OCI-LY7 (cell line): ENCODE results near the gene NXPH3. TPM values are rescaled to one million over a fixed set of nuclear protein-coding genes. Genes with fewer than 3 reads are reported as not detected.

Source experiments
- BruUV-seq: library from RNA; stranded (reverse); fragments of 400-500 nt; replicated peaks from 2 replicates; lab custom pipeline; 2021; lab: Mats Ljungman, UMichigan
- CTCF ChIA-PET: fragments of 300-600 bp; sonication (Branson Sonifier 250); formaldehyde crosslinking; loops from one replicate; lab custom pipeline; 2022; ENCODE audit warnings: antibody characterized with exemption; ENCODE audit not compliant: unreplicated experiment; lab: Charles Lee
- POLR2A ChIA-PET: fragments of 300-600 bp; sonication (Branson Sonifier 250); formaldehyde crosslinking; loops from one replicate; lab custom pipeline; 2022; ENCODE audit warnings: antibody characterized with exemption; lab: Charles Lee
- DNase-seq: peaks from one replicate; pipeline ENCODE4 v3.0.0-alpha.2; 2015; ENCODE audit warnings: low spot score
- H2AFZ ChIP-seq: fragments of 200-600 bp; sonication (generic), shearing (Covaris generic); 2 replicates; pipeline ENCODE4 v1.6.1; 2014; ENCODE audit warnings: mild to moderate bottlenecking, antibody characterized with exemption, low read length, moderate library complexity
- H3K27ac ChIP-seq: fragments of 200-600 bp; sonication (generic); 2 replicates; pipeline ENCODE4 v1.5.1; 2014; ENCODE audit warnings: mixed run types, low read depth, mild to moderate bottlenecking, moderate library complexity, low read length, inconsistent platforms; ENCODE audit not compliant: poor library complexity, severe bottlenecking
- H3K36me3 ChIP-seq: fragments of 200-600 bp; sonication (generic); 2 replicates; pipeline ENCODE4 v1.6.1; 2014; ENCODE audit warnings: mild to moderate bottlenecking, antibody characterized with exemption, low read length, moderate library complexity, mixed read lengths; ENCODE audit not compliant: insufficient read depth
- H3K4me1 ChIP-seq: fragments of 200-600 bp; sonication (generic); 2 replicates; pipeline ENCODE4 v1.5.1; 2014; ENCODE audit warnings: mild to moderate bottlenecking, low read length; ENCODE audit not compliant: insufficient read depth, poor library complexity, severe bottlenecking
- H3K4me2 ChIP-seq: fragments of 200-600 bp; sonication (generic); 2 replicates; pipeline ENCODE4 v1.6.1; 2014; ENCODE audit warnings: mild to moderate bottlenecking, low read length
- H3K4me3 ChIP-seq: fragments of 200-600 bp; sonication (generic); 2 replicates; pipeline ENCODE4 v1.5.1; 2014; ENCODE audit warnings: mild to moderate bottlenecking, low read depth, low read length; ENCODE audit not compliant: poor library complexity, severe bottlenecking
- H3K79me2 ChIP-seq: fragments of 200-600 bp; sonication (generic); 2 replicates; pipeline ENCODE4 v1.6.1; 2016; ENCODE audit warnings: low read depth, mild to moderate bottlenecking, low read length, moderate library complexity, mixed read lengths; ENCODE audit not compliant: insufficient read depth
- H3K9me2 ChIP-seq: fragments of 200-600 bp; sonication (generic); 2 replicates; pipeline ENCODE4 v1.6.1; 2016; ENCODE audit warnings: mild to moderate bottlenecking, low read length, mixed read lengths; ENCODE audit not compliant: insufficient read depth
- H3K9me3 ChIP-seq: fragments of 200-600 bp; sonication (generic); 2 replicates; pipeline ENCODE4 v1.6.1; 2014; ENCODE audit warnings: mild to moderate bottlenecking, mixed run types, low read length, mixed read lengths
- H4K20me1 ChIP-seq: fragments of 200-600 bp; sonication (generic); 2 replicates; pipeline ENCODE4 v1.6.1; 2014; ENCODE audit warnings: mild to moderate bottlenecking, antibody characterized with exemption, low read length, moderate library complexity, mixed read lengths; ENCODE audit not compliant: insufficient read depth
- EZH2phosphoT487 ChIP-seq: fragments of 200-600 bp; sonication (generic); IDR thresholded peaks from 2 replicates; pipeline ENCODE4 v1.6.1; 2018; ENCODE audit warnings: low read depth, borderline replicate concordance, mild to moderate bottlenecking, mixed run types, antibody characterized with exemption, low read length, moderate library complexity, mixed read lengths
- intact Hi-C: fragments of 100-400 bp; cut with micrococcal nuclease; formaldehyde crosslinking; loops from one replicate; pipeline ENCODE4 v1.10.0; 2022; ENCODE audit not compliant: unreplicated experiment
- total RNA-seq, 2 experiments: library from RNA; depleted of rRNA in 1 of 2; stranded (reverse); fragments of >200 nt in 1 of 2; shearing (Covaris generic) in 1 of 2; gene quantifications; 2 replicates each; pipeline ENCODE4 v1.2.3, GENCODE V29; 2014 to 2022
- TF ChIP-seq, protein P1 (sequence below): fragments of 200-600 bp; sonication (generic); conservative IDR thresholded peaks from 2 replicates; pipeline ENCODE4 v1.5.1; 2014; ENCODE audit warnings: mild to moderate bottlenecking, antibody characterized with exemption, low read length, moderate library complexity, mixed read lengths

The NXPH3 gene
- total RNA-seq, 2 experiments from 2014 or later: not detected

DNA sequence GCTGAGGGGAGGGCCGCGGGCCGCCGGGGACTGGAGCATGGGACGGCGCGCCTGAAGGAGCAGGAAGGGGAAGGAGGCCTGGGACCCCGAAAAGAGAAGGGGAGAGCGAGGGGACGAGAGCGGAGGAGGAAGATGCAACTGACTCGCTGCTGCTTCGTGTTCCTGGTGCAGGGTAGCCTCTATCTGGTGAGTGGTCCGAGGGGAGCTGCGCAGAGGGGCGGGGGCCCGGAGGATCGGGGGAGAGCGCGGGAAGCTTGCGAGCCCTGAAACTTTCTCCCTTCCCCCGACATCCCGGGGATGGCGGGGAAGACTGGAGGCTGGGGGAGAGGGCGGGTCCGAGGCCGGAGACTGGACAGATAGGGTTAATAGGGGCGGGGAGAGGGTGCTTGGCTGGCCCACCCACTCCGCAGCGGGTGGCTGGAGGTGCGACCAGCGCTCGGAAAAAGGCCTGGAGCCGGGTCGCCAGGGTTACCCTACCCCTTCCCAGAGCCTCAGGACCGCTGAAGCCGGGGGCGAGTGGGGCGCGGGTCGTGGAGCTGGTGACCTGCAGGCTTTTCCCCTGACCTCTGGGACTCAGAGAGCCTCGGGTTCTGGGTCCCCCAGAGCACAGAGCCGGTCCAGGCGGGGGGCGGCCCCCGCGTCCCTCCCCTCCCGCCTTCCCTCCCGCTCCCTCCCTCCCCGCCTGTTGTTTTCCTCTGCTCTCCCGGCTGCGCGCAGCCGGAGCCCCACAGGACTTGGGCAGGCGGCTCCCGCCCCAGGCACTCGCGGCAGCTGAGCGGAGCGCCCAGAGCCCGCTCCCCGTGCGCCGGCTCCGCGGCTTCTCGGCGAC lies 631 bp downstream of the NXPH3 start:
- ChIA-PET POLR2A (no interaction called here), CTCF (no interaction called here)
- Histone ChIP-seq H3K9me3 (no peaks in the 10 kb centered on the region), H3K9me2 (no peaks in the 10 kb centered on the region), H3K79me2 (no peaks in the 10 kb centered on the region), H3K4me1 (peaks cover 10% of the 10 kb centered on the region), H4K20me1 (no peaks in the 10 kb centered on the region), H3K36me3 (no peaks in the 10 kb centered on the region), H3K27ac (no peak overlapping the region), H3K4me3 (peak overlapping the region; percentile 14), H2AFZ (no peak overlapping the region), H3K4me2 (peak overlapping the region; percentile 43; the same call in 1 of the 2 replicates)
- intact Hi-C loops: no loop called here
- no peak for DNase-seq
- no TSS peak for BruUV-seq
- TF ChIP-seq, protein P1, sequence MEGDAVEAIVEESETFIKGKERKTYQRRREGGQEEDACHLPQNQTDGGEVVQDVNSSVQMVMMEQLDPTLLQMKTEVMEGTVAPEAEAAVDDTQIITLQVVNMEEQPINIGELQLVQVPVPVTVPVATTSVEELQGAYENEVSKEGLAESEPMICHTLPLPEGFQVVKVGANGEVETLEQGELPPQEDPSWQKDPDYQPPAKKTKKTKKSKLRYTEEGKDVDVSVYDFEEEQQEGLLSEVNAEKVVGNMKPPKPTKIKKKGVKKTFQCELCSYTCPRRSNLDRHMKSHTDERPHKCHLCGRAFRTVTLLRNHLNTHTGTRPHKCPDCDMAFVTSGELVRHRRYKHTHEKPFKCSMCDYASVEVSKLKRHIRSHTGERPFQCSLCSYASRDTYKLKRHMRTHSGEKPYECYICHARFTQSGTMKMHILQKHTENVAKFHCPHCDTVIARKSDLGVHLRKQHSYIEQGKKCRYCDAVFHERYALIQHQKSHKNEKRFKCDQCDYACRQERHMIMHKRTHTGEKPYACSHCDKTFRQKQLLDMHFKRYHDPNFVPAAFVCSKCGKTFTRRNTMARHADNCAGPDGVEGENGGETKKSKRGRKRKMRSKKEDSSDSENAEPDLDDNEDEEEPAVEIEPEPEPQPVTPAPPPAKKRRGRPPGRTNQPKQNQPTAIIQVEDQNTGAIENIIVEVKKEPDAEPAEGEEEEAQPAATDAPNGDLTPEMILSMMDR: no peak
- TF ChIP-seq EZH2phosphoT487: peak; percentile 89

DNA sequence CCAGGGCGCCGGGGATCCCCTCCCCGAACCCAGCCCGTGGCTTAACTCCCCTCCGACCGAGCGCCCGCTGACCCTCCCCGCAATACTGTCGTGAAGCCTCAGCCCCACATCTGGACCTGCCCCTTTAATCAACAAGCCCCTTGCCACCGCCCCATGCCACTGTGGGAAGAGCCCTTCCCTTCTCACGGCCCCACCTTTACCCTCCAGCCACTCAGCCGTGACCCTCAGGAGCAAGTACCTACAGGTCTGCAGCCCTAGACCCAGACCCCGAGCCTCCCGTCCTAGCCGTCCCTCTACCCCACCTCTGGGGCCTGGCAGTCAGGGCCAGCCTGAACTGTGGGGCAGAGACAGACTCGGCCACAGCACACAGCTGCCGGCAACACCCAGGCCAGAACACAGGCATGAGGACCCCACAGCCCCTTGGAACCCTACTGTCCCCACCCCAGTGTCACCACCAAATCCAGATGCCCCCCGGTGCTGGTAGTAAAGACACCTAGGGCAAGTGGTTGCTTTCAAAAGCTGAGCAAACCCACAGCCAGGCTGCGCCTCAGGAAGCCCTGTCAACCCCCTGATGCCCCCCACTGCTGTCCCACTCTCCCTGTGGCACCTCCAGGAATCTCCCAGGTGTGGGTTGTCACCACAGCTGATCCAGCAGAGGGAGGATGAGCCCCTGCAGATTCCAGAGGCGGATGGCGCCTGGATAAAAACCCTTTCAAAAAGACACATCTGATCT lies 1.4 kb downstream of the NXPH3 start:
- Histone ChIP-seq H2AFZ (no peak overlapping the region), H4K20me1 (no peaks in the 10 kb centered on the region), H3K36me3 (no peaks in the 10 kb centered on the region), H3K9me3 (no peaks in the 10 kb centered on the region), H3K4me1 (peaks cover 10% of the 10 kb centered on the region), H3K4me3 (no peak overlapping the region), H3K4me2 (0 out of 2 replicates have a peak overlapping the region, but pooled peaks have one; percentile 43), H3K27ac (no peak overlapping the region), H3K9me2 (no peaks in the 10 kb centered on the region), H3K79me2 (no peaks in the 10 kb centered on the region)
- POLR2A ChIA-PET: no interaction called here
- no TSS peak for BruUV-seq
- 0 out of 2 replicates have a peak, but pooled peaks have one; percentile 17 for TF ChIP-seq EZH2phosphoT487
- TF ChIP-seq, protein P1: no peak
- DNase-seq: no peak
- CTCF ChIA-PET: no interaction called here
- intact Hi-C loops: no loop called here
